HG02943 (cell line): ENCODE measurements around the gene SCARB1.

Experiments used
- ATAC-seq: cut with Tn5 transposase; IDR thresholded peaks from one replicate; pipeline ENCODE4 v1.9.1; 2021; ENCODE audit warnings: mild to moderate bottlenecking, low read depth, moderate library complexity; ENCODE audit not compliant: unreplicated experiment

The SCARB1 gene

DNA sequence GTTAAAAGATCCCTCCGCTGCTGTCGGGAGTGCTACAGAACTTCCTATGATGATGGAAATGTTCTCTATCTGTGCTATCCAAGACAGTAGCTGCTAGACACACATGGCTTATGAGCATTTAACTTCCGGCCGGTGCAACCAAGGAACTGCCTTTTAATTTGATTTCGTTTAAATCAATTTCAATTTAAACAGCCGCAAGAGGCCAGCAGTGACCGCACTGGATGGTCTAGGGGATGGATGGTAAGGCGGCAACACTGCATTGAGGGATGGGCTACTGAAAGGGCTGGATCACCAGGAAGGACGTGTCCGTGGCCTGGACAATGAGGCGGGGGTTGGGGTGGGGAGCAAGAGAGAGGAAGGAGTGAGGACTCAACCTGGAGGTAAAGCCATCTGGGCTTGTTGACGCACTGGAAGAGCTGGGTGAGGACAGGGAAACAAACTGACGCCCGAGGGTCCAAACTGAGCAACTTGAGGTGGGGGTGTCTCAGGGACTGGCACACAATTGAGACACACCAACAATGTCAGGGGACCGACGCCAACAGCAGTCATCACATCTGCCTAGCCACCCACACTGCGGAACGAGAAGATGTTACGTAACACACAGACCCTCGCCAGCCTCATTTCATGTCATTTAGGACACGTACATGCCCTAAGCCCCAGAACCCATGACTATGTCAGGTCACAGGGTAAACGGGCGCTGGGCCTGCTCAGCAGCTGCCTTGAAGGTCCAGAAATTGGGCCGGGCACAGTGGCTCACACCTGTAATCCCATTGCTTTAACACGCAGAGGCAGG is 57.6 kb downstream of the SCARB1 start:
- no peak for ATAC-seq

DNA sequence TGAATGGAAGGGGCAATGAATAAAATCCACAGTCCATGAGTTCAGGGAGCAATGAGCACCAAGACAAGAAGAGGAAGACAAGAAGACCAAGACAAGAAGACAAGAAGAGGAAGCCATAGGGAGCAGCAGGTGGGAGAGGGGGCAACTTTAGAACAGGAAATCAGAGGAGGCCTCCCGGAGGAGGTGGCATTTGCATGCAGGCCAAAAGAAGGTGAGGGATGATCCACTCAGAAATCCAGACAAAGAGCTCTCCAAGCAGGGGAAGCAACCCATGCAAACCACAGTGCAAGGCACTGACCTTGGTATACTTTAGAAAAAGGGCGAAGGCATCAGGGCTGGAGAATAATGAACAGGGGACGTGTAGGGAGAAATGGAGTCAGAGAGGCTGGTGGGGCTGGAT is 58.6 kb downstream of the SCARB1 start:
- ATAC-seq = no peak

DNA sequence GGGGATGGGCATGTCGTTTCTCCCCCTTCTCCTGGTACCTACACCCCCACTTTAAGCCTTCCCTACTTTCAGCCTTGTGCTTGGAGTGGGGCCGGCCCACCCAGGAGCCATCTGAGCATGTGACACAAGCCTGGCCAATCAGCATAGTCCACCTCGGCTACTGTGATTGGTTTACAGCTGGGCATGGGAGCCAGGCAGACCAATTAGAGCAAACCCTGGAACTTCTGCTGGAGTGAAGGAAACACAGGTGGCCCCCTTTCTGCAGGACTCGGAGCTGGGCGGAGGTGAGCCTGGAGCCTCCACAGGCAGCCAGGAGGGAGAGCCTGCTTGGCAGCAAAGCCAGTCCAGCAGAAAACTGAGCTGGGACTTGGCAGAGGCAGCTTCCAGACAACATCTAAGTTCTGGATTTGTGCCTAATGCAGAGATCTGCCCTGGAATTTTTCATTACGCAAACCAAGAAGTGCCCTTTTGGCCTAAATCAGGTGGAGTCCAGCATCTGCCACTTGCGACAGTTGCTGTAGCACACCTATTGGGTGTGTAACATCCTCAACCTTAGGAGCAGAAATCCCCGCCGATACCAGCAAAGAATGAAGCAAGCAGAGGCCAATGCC is 59.5 kb downstream of the SCARB1 start:
- ATAC-seq = no peak

GRCh38 chr12:124802361-124802760 is 61.3 kb downstream of the SCARB1 start:
- ATAC-seq = no peak

- ATAC-seq = no peak
Observed at GRCh38 chr12:124800506-124800905, 63.2 kb downstream of the SCARB1 start.

- ATAC-seq = no peak
Observed at GRCh38 chr12:124797321-124797720, 66.3 kb downstream of the SCARB1 start.

DNA sequence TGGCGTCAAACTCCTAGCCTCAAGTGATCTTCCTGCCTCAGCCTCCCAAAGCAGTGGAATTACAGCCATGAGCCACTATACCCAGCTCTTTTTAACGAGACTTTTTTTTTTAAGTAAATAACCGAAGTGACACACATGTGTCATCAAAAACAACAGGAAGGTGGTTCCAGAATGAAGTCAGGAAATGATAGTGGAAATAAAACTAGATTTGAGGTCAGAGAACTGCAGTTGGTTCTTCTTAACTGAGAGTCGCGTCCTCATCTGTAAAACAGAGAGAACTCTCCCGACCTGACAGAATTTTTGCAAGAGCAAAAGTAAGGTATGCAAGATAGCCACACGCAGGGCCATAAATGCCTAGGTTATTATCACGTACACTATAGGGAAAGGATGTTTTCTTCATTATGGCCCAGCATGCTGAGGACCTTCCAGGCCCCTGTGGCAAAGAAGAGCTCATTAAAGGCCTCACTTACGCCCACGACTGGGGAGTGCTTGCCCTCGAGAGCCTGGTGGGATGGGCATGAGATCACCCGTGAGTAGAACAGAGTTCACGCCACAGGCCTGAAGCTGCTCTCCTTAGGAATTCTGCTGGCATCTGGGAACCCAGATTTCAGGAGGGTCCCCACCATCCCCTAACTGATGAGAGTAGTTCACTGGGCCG is 67.2 kb downstream of the SCARB1 start:
- no peak for ATAC-seq

GRCh38 chr12:124795081-124795948 is 68.3 kb downstream of the SCARB1 start:
- no peak for ATAC-seq

- ATAC-seq = no peak
Observed at GRCh38 chr12:124792961-124793441, 70.7 kb downstream of the SCARB1 start.

- no peak for ATAC-seq
Observed at GRCh38 chr12:124792156-124792555, 71.5 kb downstream of the SCARB1 start.

- ATAC-seq = no peak
Observed at GRCh38 chr12:124790650-124791400, 72.8 kb downstream of the SCARB1 start.

DNA sequence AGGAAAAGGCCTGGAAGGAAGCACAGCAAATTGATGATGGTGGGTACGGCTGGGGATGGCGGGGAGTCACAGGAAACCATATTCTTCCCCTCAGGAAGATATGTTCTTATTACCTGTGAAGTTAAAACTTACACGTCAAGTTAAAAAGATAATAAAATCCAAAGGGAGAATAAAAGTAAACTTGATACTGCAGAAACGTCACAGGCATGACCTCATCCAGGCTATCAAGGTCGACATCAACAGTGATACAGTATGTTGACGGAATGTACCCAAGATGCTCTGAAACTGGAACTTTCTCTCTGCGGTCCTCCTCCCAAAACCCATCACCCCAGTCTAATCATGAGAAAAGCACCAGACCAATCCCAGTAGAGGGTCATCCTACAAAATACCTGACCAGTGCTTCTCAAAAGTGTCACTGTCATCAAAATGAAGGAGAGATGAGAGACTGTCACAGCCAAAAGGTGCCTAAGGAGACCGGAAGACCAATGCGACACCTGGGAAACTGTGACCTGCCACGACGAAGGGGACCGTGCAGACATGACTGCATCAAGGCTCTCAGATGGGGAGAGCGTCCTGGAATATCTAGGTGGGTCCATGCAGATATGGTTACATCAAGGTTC is 74.6 kb downstream of the SCARB1 start:
- no peak for ATAC-seq

DNA sequence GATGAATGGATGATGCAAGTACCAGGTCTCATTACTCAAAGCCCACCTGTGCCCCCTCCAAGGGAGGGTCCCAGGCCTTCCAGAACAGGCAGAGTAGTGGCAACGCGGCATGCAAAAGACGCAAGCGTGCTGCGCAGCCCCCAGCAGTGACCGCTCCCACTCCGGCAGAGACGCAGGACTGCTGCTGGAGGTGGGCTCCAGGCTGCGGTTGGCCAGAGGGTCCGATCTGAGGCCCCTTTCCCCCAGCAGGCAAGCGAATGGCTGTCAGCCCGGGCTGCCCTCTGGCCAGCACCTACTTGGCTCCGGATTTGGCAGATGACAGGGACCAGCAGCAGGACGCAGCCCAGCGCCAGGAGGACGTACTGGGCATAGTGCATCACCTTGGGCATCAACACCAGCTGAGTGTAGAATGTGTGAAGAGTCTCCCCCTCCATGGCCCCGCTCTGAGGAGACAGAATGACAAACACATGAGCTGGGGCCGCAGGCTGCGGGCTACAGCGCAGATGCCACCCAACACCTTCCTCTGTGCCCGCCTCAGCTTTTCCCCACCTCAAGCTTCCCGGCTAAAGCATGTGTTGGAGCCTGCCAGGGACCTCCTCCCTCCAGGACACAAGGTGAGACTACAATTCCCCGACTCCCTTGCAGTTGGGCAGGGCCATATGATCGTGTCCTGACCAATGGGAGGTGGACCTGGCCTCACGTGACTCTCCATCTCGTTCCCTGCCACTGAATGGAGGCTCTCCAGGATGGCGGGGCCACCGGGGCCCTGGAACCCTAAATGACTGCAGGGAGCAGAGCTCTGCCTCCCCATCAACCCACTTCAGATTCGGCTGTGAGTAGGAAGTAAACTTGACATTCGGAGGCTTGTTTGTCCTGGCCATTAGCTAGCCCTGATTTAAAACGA is 77.4 kb downstream of the SCARB1 start:
- ATAC-seq = no peak

DNA sequence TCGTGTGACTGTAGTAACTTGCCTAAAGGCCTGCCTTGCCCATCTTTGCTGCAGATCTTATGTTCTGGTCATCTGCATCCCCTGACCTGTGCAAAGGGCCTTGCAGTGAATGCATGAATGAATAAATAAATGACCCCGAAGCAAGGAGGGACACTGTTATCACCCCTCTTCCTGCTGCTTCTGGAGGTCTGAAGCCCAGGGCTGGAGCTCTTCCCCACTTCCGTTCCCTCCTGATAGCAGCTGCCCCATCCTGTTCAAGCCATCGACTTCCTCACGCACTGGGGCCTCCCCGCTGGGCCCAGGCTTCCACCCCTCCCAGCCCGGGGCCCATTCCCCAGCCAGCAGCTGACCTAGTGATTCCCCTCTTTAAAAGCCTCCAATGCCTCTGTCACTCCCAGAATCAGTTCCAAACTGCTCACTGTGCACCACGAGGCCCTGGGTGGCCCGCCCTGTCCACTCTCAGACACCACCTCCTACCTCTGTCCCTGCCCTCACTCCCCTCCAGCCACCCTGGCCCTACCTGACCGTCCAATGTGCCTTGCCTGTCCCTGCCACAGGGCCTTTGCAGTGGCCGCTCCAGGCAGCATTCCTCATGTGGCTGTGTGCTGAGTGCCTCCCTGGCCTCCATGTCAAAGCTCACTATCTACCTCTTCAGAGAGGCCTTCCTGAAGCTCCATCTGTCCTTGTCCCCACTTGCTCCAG is 78.6 kb downstream of the SCARB1 start:
- no peak for ATAC-seq

GRCh38 chr12:124783087-124783486 is 80.6 kb downstream of the SCARB1 start:
- no peak for ATAC-seq

- no peak for ATAC-seq
Observed at GRCh38 chr12:124782132-124782531, 81.5 kb downstream of the SCARB1 start.

DNA sequence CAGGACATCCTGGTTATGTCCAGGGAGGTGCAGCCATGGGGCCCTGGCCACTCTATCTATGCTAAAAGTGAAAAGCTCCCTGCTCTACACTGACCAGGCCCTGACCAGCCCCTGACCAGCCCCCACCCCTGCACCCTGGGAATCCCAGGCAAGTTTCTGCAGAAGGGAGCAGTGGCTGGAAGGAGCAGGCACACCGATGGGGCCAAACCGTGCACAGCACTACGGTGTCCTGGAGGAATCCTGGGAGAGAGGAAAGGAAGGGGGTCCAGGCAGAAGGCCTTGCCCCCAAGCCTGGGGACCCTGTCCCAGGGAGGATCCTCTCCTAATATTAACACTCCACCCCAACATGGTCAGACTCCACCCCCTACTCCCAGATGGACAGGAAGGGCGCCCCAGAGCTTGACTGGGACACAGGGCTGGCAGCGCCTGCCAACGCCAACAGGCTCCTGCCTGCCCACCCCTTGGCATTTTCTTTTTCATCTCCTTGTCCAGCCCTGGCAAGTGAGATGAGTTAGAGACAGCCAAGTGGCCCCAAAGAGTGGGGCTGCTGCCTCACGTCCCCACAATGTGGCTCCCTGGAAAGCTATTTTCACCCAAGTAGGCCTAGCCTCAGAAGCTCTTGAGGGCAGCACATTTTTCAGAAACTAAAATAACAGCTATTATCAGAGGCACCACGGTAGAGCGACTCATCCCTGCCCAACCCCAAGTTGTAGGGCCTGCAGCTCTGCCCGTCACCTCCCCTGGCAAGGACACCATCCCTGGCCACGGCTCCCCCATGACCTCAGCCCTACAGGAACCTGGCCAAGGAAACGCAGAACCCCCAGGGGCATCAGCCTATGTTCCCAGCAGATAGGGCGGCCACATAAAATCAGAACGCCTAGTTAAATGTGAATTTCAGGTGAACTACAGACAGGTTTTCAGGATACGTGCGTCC is 82.6 kb downstream of the SCARB1 start:
- ATAC-seq = no peak
